Adrenal gland (tissue), 5 donors: Measurements from ENCODE around the gene HCRT.

Experiments
- CTCF ChIP-seq, 6 experiments: fragments of 450-650 bp in 4 of 6; fragments of 200-600 bp in 2 of 6; sonication (generic) in 1 of 6; IDR thresholded peaks; 1 replicate in 5 of 6; 2 replicates in 1 of 6; pipeline versions ENCODE4 v1.5.1 to v1.8.0; 2016 to 2021; ENCODE audit warnings: antibody characterized with exemption in 6 of 6, mild to moderate bottlenecking in 2 of 6, moderate library complexity in 1 of 6
- POLR2A ChIP-seq, 2 donors: fragments of 450-650 bp; IDR thresholded peaks; one replicate each; pipeline ENCODE4 v1.6.1; 2017; ENCODE audit warnings: antibody characterized with exemption in 2 of 2, mild to moderate bottlenecking in 2 of 2, moderate library complexity in 1 of 2
- donor health status: DM: no; HTN: no; CAD: no.

DNA sequence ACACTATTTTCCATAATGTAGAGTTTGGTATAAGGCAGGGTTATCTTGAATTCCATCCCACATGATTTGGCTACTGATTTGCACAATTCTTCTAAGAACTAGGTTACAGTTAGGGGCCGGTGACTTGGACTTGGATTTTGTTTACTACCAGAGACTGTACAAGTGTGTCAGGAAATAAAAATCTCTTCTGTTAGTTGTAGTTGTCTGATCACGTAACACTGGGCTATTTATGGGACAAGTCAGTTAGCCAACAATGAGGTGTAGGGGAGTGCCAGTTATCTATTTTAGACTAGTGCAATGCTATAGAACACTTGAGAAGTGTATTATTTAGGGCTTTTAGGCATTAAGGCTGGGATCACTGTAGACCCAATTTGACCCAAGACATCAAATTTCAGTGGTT lies 48.7 kb upstream of the HCRT start:
- TF ChIP-seq CTCF (IDR thresholded peaks at IDR 0.05): no peak
- no peak for TF ChIP-seq POLR2A (IDR thresholded peaks at IDR 0.05)
